Lower leg skin (tissue), 4 donors: ENCODE measurements around the gene JAKMIP2. TPM values are rescaled to one million over a fixed set of nuclear protein-coding genes. Genes with fewer than 3 reads are reported as not detected.
"Not testable (repeated sequence)": the region's sequence is repeated elsewhere in the genome, so short reads cannot be mapped to it uniquely, and the experiment has no call there.

Experiments used
- DNase-seq, 2 donors: peaks; one replicate each; pipeline ENCODE4 v3.0.0-alpha.2; 2019; ENCODE audit warnings: low spot score in 2 of 2
- H3K4me3 ChIP-seq: fragments of 200-600 bp; sonication (generic); 2 replicates; pipeline ENCODE4 v1.5.1; 2017; ENCODE audit warnings: mild to moderate bottlenecking, low read depth; ENCODE audit not compliant: poor library complexity, severe bottlenecking
- POLR2A ChIP-seq, 2 donors: fragments of 450-650 bp; IDR thresholded peaks; one replicate each; pipeline ENCODE4 v1.6.1; 2016 to 2017; ENCODE audit warnings: antibody characterized with exemption in 2 of 2, mild to moderate bottlenecking in 1 of 2, moderate library complexity in 1 of 2
- WGBS, 2 donors: methylation state at CpG; one replicate each; pipeline ENCODE4 v1.1.5; 2018; 5-methylcytosine and 5-hydroxymethylcytosine counted together
- intact Hi-C: fragments of 100-400 bp; cut with DNase I; formaldehyde crosslinking; loops from one replicate; pipeline ENCODE4 v1.15.0; 2023; ENCODE audit warnings: low total_unique reads
- total RNA-seq, 4 donors: library from RNA; depleted of rRNA; stranded (reverse); fragments of >200 nt; gene quantifications; one replicate each; pipeline ENCODE4 v1.1.0, GENCODE V29; 2016
- TF ChIP-seq, protein P1 (sequence below), 3 donors: fragments of 450-650 bp; IDR thresholded peaks; one replicate each; pipeline ENCODE4 v1.5.1; 2016; ENCODE audit warnings: antibody characterized with exemption in 3 of 3, mild to moderate bottlenecking in 3 of 3, moderate library complexity in 2 of 3

The JAKMIP2 gene
- total RNA-seq, 4 donors from 2014 or later, result 0.23 to 0.34 (median 0.23) TPM; not detected in 1

DNA sequence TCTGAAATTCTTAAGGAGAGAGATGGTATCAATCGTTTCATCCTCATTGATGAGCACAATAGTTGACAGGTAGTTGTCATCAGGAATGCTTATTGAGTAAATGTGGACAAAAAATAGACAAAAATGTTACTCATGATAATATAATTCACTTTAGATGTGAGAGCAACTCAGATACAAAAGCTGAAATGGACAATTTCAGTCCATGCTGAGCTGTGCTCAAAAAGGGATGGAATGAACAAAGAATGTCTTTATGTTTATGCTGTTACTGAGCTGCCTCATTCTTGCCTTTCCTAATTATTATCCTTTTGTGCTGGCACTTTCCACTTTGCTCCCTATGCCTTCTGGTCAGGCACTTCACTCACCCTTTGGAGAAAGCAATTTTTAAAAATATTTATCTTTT, 49.5 kb downstream of the JAKMIP2 start:
- intact Hi-C loops, result no loop called here
- 69 to 83% methylated on average over 1 of the region's 1 CpG for WGBS, 2 donors
- TF ChIP-seq, protein P1, sequence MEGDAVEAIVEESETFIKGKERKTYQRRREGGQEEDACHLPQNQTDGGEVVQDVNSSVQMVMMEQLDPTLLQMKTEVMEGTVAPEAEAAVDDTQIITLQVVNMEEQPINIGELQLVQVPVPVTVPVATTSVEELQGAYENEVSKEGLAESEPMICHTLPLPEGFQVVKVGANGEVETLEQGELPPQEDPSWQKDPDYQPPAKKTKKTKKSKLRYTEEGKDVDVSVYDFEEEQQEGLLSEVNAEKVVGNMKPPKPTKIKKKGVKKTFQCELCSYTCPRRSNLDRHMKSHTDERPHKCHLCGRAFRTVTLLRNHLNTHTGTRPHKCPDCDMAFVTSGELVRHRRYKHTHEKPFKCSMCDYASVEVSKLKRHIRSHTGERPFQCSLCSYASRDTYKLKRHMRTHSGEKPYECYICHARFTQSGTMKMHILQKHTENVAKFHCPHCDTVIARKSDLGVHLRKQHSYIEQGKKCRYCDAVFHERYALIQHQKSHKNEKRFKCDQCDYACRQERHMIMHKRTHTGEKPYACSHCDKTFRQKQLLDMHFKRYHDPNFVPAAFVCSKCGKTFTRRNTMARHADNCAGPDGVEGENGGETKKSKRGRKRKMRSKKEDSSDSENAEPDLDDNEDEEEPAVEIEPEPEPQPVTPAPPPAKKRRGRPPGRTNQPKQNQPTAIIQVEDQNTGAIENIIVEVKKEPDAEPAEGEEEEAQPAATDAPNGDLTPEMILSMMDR (IDR thresholded peaks at IDR 0.05), result no peak

DNA sequence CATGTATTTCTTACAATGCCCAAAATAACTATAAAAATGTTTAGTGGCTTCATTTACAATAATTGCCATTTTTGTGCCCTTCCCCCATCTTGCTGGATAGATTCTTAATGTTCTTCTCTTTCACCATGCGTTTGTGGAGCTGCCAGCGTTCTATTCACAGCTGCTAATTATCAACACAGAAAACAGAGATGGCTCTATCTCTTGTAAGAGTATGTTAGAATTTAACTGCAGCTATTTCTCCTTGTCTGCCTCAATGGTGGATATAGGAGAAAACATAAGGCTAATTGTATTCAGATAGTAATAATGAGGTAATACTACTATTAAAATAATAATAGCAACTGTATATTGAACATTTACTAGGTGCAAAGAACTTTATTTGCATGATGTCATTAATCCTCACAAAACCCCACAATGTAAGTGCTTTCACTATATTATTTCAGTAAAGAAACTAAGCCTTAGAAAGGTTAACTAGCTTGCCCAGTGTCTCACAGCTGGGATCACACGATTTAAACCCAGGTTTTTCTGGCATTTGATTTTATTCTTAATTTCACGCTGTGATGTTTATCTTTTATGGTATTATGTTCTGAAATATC, 50.1 kb downstream of the JAKMIP2 start:
- no peak overlapping the region for H3K4me3 ChIP-seq
- intact Hi-C loops, result no loop called here
- no peak for TF ChIP-seq POLR2A (IDR thresholded peaks at IDR 0.05)
- TF ChIP-seq, protein P1 (IDR thresholded peaks at IDR 0.05), result no peak
- WGBS, 2 donors, result 55 to 65% methylated on average over 4 of the region's 4 CpGs
- DNase-seq, result no peak

More for the DNA sequence above, 49.5 kb downstream of the JAKMIP2 start:
- no peak overlapping the region for H3K4me3 ChIP-seq
- no peak for DNase-seq

DNA sequence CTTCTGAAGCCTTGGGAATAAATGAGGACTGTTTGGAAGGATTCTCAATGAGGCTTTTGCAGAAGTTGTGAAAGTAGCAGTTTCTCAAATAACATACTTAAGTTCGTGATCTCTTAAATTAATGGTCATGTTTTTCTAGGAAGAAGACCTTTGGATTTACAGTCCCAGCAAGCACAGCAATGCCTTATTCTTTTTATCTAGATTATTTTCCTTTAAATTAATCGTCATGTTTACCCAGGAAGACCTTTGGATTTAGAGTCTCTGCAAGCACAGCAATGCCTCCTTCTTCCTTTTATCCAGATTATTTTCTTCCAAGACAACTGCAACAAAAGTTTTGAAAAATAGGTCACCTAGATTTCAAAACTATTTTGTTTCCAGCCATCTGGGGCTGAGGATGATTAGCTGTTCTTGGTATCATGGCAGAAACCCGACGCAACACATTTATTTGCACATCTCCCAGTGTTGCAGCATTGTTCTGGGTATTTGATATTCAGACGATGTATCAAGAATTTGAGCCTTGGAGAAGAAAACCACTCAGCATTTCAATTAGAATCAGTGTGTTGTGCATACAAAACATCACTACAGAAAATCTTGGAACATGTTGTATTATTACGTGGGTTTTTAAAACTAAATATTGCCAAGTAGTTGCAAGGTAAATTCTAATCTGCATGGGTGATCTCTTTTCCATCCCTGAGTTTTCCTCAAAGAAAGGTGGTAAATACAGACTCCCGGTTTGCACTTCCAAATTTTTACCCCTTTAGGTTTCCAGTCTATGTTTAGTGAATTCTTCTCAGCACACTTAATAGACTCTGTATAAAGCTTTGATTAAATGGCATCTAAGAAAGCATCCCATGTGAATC, 50.9 kb downstream of the JAKMIP2 start:
- intact Hi-C loops, result no loop called here
- no peak for TF ChIP-seq POLR2A (IDR thresholded peaks at IDR 0.05)
- TF ChIP-seq, protein P1 (IDR thresholded peaks at IDR 0.05), result no peak
- 79 to 82% methylated on average over 7 of the region's 7 CpGs for WGBS, 2 donors
- no peak for DNase-seq
- H3K4me3 ChIP-seq, result no peak overlapping the region

DNA sequence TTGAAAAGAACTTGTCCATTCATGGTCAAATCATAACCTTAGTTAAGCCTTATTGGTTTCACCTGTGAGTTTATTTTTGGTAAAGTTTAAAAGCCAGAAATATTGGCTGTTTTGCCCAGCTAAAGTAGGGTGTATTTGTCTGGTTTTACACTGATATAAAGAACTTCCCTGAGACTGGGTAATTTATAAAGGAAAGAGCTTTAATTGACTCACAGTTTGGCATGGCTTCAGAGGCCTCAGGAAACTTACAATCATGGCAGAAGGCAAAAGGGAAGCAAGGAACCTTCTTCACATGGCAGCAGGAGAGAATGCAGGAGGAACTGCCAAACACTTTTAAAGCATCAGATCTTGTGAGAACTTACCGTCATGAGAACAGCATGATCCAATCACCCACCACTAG, 55.3 kb downstream of the JAKMIP2 start:
- intact Hi-C loops, result no loop called here
- TF ChIP-seq POLR2A (IDR thresholded peaks at IDR 0.05), result no peak
- TF ChIP-seq, protein P1 (IDR thresholded peaks at IDR 0.05), result no peak
- DNase-seq, result no peak
- 52 to 61% methylated on average over 1 of the region's 1 CpG for WGBS, 2 donors
- no peak overlapping the region for H3K4me3 ChIP-seq

DNA sequence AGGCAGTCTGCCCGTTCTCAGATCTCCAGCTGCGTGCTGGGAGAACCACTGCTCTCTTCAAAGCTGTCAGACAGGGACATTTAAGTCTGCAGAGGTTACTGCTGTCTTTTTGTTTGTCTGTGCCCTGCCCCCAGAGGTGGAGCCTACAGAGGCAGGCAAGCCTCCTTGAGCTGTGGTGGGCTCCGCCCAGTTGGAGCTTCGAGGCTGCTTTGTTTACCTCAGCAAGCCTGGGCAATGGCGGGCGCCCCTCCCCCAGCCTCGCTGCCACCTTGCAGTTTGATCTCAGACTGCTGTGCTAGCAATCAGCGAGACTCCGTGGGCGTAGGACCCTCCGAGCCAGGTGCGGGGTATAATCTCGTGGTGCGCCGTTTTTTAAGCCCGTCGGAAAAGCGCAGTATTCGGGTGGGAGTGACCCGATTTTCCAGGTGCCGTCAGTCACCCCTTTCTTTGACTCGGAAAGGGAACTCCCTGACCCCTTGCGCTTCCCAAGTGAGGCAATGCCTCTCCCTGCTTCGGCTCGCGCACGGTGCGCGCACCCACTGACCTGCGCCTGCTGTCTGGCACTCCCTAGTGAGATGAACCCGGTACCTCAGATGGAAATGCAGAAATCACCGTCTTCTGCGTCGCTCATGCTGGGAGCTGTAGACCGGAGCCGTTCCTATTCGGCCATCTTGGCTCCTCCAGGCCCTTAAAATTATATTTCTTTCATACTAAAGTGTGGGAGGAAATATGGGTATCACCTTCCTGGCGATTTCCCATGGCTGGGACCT, 61.2 kb downstream of the JAKMIP2 start:
- intact Hi-C loops, H3K4me3 ChIP-seq, DNase-seq: not testable (repeated sequence)
- 90 to 92% methylated on average over 30 to 33 of the region's 38 CpGs for WGBS, 2 donors
